ENCODE results near the gene VAC14.

VAC14 gene

DNA sequence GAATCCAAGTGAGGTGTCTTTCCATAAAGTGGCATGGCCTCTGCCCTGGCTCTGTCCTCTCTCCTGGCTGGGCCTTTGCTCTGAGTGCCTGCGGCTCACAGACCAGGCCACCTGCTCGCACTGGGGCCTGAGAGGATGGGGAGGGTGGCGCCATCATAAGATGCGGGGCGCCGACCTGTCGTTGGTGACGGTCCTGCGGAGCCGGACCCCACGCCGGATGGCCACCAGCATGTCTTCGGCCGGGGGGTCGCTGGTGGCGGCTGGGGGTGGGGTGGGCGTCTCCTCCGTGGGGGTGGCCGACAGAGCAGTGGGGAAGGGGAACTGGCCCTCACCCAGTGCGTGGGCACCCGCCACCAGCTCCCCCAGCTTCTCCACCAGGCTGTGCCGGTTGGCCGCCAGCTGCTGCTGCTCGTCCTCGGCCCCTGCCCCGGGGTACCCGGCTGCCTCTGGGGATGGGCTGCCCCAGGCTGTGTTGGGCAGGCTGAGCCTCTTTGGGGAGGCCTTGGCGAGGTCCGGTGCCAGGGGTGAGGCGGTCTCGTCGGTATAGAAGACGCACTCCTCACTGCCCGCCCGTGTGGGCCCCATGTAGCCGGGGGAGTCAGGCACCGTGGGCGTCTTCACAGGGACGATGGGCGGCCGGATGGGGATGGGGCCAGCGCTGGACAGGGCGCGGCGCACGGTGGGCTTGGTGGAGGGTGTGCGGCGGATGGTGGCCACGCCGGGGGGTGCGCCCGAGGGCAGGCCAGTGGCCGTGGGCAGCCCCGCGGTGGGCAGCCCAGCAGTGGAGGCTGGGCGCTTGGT, 137.2 kb downstream of the VAC14 start:
- no peak for DNase-seq (ENCODE audit: low spot score)

DNA sequence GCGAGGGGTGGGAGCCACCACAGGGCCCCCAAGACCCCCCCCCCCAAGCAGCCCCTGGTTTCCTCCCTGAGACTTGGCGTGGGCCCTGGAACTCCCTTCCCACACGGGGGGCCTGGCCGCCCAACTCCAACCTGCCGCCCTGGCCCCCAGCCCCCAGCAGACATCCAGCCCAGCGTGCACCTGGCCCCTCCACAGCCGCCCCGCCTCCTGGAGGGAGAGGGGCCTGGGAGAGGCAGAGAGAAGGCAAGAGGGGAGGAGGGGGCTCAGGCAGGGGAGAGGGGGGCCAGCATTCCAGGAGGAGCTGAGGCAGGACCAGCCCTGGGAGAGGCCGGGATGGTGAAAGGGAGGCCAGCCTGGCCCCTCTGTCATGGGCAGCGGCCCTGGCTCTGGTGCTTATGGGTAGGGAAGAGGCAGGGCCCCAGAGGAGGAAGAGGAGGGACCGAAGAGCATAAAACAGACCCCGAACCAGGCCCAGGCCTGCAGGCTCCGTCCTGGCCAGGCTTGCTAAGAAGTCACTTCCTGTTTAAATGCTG, 137.9 kb downstream of the VAC14 start:
- no peak for DNase-seq (ENCODE audit: low spot score)

DNA sequence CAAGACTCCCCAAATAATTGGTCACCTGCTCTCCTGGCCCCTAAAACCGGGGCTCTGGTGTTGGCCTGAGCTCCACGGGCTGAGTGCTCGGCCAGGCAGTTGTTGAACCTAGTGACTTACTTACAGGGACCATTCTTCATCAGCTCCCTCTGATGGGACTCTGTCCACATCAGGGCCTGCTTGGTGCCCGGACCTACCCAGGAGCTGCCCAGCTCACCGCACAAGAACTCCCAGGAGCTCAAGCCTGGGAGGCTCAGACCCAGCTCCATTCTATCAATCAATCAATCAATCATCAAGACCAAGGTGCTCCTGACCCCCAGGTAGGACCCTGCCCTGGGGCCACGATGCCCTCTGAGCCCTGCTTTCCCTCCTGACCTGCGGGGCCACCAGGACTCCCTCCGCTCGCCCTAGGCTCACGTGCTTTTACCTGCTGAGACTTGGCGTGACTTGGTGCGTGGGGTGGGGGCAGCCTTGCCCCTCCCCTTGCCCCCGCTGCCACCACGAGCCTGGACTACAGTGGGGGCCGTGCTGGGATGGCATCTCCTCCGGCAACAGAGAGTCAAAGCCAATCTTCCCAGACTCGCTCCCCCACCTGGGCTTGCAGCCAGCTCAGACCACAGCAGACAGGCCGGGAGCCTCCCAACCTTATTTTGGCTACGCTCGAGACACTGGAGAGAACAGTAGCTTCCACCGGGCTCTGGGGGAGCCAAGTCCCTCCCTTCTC, 138.9 kb downstream of the VAC14 start:
- DNase-seq (ENCODE audit: low spot score), result no peak

DNA sequence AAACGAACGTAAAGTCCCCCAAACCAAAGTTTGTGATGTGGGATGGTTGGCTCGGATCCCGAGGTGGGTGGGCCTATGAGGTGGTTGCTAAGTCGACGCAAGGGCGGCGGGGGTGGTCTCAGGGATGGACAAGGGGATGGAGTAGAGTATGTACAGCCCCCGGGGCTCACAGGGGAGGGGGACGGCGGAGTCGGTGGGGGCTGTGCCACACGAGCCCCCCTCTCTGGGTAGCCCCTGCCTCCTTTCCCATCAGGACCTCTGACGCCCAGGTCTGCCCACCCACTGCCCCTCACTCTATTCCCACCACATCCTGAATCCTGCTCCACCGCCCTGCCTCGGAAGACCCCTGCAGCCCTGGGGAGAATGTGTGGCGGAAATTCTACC, 139.4 kb downstream of the VAC14 start:
- no peak for DNase-seq (ENCODE audit: low spot score)

DNA sequence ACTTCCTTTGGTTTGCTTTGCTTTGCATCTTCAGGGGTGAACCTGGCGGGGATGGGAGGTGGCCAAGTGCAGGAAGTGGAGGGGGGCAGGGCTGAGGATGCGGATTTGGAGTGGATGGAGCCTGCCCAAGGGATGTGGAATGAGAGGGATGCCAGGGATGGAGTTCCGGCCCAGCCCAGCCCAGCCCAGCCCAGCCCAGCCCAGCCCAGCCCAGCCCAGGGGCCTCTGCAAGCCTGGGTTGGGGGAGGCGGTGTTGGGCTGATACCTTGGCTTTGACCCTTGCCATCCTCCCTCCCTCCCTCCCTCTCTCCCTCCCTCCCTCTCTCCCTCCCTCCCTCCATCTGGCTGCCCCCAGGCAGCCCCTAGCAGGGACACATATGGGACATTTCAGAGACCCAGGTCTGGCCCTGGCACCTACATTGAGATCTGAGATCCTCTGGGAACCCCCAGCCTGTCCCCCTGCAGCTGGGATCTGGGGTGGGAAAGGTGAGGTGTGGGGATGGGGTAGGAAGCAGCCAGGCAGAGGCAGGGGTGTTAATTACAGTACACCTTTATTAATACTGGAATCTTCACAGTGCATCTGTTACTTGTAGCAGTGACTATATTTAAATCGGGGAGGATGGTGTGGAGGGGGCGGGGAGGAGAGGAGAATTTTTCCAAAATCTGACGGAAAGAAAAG, 140.1 kb downstream of the VAC14 start:
- DNase-seq (ENCODE audit: low spot score), result no peak

DNA sequence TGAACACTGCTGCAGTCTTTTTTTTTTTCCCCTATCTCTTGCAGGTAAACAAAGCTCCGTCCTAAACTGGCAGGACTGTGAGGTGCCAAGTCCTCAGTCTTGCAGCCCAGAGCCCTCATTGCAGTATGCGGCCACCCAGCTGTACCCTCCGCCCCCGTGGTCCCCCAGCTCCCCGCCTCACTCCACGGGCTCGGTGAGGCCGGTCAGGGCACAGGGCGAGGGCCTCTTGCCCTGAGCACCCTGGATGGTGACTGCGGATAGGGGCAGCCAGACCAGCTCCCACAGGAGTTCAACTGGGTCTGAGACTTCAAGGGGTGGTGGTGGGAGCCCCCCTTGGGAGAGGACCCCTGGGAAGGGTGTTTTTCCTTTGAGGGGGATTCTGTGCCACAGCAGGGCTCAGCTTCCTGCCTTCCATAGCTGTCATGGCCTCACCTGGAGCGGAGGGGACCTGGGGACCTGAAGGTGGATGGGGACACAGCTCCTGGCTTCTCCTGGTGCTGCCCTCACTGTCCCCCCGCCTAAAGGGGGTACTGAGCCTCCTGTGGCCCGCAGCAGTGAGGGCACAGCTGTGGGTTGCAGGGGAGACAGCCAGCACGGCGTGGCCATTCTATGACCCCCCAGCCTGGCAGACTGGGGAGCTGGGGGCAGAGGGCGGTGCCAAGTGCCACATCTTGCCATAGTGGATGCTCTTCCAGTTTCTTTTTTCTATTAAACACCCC, 140.8 kb downstream of the VAC14 start:
- DNase-seq (ENCODE audit: low spot score), result no peak

DNA sequence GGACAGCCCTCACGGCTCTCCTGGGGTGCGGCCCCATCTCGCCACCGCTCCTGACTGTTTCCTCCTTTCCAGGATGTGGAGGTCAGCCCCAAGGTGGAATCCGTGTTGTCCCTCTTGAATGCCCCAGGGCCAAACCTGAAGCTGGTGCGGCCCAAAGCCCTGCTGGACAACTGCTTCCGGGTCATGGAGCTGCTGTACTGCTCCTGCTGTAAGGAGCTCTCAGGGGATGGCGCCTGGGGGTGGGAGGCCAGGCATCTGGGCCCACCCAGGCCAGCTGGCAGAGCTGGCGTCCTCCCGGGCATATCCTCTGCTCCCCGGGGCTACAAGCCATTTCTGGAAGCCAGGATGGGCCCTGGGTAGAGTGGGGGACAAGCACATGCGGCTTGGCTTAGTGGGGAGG, 141.4 kb downstream of the VAC14 start:
- no peak for DNase-seq (ENCODE audit: low spot score)

DNA sequence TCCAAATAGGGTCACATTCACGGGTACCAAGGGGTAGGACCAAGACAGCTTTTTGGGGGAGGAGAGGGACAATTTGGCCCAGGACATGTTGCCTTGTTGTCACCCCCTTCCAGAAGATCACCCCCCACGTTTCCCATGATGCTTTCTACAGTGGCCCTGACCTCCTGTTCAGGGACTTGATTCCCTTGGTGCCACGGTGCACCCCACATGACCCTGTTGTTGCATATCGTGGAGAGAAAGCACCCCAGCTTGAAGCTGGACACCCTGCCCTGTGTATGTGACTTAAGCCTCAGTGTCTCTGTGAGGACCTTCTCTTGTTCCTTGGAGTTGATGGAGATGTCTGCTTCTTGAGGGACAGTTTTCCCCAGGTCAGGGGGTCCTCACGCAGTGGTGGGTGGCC, 142.0 kb downstream of the VAC14 start:
- DNase-seq (ENCODE audit: low spot score), result no peak

DNA sequence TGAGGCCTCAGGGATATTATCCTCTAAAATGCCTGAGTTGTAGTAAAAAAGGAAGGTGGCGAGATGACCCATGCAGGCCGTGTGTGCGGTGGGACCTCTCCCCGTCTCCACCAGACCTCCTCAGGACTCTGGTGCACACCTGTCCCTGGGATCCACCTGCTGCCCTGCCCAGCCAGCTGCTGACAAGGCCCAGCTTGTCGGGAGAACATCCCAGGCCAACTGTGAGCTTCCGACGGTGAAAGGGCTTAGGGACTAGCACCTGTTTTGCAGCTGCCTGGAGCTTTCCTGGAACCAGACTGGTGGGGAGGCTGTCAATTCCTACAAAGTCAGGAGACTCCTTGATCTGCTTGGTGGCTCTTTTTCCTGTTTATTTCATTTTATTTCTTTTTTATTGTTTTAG, 143.0 kb downstream of the VAC14 start:
- no peak for DNase-seq (ENCODE audit: low spot score)

DNA sequence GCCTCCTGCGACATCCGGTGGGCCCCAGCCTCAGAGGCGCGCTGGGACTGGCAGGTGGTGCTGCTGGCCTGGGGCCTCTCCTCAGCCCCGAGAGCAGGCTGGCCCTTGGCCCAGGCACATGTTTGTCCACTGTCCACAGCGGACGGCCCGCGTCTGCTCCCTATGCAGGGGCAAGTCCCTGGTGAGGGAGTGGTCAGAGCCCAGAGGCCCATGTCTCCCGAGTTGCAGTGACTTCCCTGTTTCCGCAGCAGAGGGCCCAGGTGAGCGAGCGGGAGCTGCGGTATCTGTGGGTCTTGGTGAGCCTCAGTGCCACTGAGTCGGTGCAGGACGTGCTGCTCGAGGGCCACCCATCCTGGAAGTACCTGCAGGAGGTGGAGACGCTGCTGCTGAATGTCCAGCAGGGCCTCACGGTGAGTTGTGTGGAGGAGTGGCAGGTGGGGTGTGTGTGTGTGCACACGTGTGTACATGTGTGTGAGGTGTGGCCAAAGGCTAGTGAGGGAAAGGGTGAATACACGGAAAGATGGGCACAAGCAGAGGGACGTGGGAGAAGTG, 144.2 kb downstream of the VAC14 start:
- DNase-seq (ENCODE audit: low spot score), result no peak

DNA sequence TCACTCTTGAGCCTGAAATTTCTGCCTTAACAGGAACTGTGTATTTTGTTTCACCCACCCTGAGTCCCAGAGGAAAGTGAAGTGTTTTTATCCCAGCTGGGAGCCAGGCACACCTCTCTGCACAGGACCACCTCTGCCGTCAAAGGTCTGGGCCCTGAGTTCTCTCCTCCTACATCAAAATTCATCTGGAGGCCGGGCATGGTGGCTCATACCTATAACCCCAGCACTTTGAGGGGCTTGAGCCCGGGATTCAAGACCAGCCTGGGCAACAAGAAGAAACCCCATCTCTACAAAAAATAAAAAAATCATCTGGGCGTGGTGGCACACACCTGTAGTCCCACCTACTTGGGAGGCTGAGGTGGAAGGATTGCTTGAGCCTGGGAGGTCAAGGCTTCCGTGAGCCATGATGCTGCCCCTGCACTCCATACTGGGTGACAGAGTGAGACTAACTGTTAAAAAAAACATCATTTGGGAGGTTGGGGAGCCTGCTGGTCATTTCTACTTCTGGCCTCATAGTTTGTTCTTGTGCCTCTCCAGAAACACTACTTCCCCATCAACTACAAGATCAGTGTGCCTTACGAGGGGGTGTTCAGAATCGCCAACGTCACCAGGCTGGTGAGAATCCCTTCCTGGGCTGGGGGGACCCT, 144.8 kb downstream of the VAC14 start:
- no peak for DNase-seq (ENCODE audit: low spot score)

DNA sequence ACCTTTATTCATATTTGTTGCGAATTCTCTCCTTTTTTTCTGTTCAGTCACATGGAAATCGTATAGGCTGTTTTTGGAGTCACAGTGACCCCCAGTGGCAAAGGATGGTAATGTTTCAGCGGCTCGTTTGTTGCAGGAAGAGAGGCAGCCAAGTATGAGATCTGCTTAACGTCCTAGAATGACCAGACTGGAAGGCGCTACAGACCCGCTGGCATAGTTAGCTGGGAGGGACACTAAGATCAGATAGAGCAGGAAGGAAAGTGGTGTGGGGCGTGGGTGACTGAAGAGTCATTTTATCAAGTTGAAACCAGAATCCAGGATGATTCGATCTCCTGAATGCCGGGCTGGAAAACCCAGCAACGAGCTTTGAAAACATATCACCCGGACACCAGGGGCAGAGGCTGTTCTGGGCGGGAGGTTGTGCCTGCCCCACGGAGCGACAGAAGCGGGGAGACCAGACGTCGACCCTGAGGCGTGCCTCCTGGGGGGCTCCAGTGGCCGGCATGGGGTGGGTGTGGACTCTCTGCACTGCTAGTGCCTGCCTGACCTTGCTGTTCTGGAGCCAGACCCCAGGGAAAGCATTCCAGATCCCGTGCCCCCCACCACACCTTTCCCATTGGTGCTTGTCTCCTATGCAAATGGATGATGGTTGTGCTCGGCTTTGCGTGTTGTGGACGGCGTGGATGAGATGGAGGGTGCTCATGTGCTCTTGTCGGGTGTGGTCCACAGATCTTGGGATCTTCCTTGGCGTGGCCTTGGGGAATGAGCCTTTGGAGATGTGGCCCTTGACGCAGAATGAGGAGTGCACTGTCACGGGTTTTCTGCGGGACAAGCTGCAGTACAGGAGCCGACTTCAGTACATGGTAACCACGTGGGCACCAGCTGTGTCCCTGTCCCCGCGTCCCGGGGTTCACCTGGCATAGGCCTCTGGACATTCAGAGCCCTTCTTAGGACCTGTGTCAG, 146.9 kb downstream of the VAC14 start:
- DNase-seq (ENCODE audit: low spot score), result peak; percentile 82

DNA sequence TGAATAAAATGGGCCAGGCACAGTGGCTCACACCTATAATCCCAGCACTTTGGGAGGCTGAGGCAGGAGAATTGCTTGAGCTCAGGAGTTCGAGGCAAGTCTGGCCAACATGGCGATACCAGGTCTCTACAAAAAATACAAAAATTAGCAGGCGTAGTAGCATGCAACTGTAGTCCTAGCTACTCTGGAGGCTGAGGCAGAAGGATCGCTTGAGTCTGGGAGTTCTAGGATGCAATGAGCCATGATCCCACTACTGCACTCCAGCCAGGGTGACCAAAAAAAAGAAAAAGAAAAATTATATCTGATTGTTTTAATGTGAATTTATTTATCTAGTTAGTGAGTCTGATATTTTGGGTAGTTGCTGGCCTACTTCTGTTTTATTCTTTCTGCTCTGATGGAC, 147.6 kb downstream of the VAC14 start:
- no peak for DNase-seq (ENCODE audit: low spot score)

DNA sequence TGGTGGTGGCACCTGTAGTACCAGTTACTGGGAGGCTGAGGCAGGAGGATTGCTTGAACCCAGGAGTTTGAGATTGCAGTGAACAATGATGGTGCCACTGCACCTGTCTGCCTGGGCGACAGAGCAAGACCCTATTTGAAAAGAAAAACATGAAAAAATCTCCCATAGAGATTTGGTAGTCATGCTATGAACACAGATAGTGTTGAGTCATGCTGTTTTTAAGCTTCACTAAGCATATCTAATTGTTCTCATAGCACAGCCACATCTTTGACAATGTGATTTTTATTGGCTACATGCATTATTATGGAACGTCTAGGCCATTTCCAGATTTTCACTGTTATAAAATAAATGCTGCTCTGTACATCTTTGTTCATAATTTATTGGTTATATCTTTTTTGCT, 148.6 kb downstream of the VAC14 start:
- no peak for DNase-seq (ENCODE audit: low spot score)

DNA sequence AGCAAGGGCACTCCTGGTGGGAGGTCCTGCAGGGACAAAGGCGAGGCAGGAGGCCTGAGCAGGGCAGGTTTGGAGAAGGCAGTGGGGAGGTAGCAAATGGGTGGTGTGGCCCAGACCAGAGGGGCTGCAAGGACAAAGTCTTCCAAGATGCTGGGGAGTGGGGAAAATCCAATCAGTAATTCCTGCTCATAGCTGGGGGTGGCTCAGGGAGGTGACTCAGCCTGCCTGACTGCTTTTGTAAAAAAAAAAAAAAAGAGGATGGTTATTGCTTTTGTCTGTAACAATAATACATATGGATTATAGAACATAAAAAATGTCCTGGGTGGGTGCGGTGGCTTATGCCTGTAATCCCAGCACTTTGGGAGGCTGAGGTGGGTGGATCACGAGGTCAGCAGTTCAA, 149.4 kb downstream of the VAC14 start:
- DNase-seq (ENCODE audit: low spot score), result no peak

DNA sequence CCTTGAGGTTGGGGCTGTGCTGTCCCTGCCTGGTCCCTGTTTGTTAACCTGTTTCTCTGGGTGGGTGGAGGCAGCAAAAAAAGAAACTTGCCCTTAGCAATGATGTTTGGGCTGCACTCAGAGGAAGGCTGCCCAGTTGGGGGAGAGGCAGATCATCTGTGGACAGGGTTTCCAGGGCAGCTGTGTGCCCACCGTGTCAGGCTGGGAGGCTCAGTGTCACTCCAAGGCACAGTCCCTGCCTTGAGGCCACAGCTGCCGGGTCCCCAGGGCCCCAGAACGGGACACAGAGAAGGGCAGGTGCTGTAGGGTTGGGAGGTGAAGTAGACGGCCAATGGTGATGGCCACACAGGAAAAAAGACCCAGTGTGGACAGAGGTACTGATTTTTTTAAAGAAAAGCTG, 150.7 kb downstream of the VAC14 start:
- no peak for DNase-seq (ENCODE audit: low spot score)

DNA sequence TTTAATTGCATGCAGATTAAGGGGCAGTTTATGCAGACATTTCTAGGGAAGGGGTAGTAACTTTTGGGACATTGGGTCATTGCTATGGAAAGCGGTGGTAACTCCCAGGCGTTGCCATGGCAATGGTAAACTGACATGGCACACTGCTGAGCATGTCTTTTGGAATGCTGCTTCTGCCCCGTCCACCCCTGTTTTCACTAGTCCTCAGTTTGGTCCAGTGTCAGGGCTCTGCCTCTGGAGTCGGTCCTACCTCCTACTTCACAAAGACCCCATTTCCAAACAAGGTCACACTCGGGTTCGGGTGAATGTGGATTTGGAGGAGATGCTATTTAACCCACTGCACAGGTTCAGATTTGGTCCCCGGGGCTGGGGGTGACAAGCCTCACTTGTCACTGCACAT, 151.7 kb downstream of the VAC14 start:
- no peak for DNase-seq (ENCODE audit: low spot score)

DNA sequence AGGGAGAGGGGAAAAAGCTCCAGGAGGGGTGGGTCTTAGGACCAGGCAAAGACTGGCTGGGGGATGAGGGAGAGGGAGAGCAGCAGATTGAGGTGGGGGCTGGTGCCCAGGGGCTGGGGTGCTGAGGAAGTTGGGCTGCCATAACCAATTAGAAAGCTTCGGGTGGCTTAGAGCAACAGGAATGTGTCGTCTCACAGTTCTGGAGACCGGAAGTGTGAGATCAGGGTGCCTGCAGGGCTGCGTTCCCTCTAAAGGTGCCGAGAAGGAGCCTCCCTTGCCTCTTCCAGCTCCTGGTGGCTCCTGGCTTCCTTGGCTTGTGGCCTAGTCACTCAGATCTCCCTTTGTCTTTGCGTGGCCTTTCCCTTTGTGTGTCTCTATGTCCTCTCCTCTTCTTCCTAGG, 152.4 kb downstream of the VAC14 start:
- DNase-seq (ENCODE audit: low spot score), result no peak

DNA sequence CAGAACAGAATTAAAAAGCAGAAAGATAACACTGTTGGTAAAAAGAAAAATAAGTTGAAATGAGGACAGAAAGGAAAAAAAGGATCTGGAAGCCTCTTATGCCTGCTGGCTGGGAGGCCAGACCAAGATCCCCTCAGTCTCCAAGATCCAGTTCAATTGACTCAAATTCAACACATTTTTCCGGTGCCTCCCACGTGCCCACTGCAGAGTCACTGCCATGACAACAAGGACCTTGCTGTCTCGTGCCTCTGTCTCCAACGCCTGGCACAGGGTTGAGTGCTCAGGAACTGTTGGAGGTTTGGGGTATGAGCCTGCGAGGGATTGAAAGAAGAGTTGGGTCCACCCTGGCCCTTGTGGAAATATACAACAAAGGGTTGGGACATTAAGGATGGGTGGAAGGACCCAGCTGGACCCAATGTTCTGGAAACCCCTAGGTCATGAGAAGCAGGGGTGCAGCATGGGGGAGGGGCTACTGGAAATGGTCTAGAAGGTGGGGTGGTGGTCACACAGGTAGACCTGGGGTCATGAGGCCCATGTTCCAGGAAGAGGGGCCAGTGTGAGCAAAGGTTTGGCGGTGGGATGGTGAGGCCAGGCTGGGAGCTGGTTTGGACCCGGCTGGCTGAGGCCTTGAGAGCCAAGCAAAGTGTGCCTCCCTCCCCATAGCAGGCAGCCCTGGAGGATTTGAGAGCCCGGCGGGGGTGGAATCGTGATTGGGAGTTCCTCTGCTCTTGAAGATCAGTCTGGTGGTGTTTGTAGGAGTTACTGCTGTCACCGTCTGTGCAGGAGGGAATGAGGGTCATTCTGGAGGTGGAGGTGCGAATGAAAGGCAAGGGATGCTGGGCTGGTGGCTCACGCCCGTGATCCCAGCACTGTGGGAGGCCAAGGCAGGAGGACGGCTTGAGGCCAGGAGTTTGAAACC, 153.3 kb downstream of the VAC14 start:
- peak; percentile 58 for DNase-seq (ENCODE audit: low spot score)

All from putamen (tissue), 1 donor.